NCI-H82 (cell line): Measurements from ENCODE around the gene BPIFB3.

Experiments used
- DNase-seq: peaks from one replicate; lab custom pipeline; 2025; lab: John Stamatoyannopoulos, UW

BPIFB3 gene

GRCh38 chr20:33053291-33054106 lies at the start of gene BPIFB3:
Gene BPIFB3, plus strand, starts transcription at chr20:33053903. Its CDS starts 1,533 bp downstream, at chr20:33055436.
- no peak for DNase-seq

- no peak for DNase-seq
Observed at GRCh38 chr20:33004141-33004751, 49.5 kb upstream of the BPIFB3 start, which contains the start of gene SUN5. Gene SUN5, minus strand, starts transcription at chr20:33004433. Its CDS starts 93 bp downstream, at chr20:33004340.

- peak; percentile 77 for DNase-seq
Observed at GRCh38 chr20:33005132-33005566, 48.6 kb upstream of the BPIFB3 start.

- DNase-seq: no peak
Observed at GRCh38 chr20:33005908-33006775, 47.6 kb upstream of the BPIFB3 start.

GRCh38 chr20:33006776-33007375 lies 46.8 kb upstream of the BPIFB3 start:
- no peak for DNase-seq

GRCh38 chr20:33007376-33008335 lies 46.0 kb upstream of the BPIFB3 start, which contains the start of gene BPIFB2:
Gene BPIFB2, plus strand, starts transcription at chr20:33007704. Its CDS starts 871 bp downstream, at chr20:33008575.
- DNase-seq: no peak

- no peak for DNase-seq
Observed at GRCh38 chr20:33008336-33009213, 45.1 kb upstream of the BPIFB3 start.

- DNase-seq: no peak
Observed at GRCh38 chr20:33009214-33010132, 44.2 kb upstream of the BPIFB3 start.

- no peak for DNase-seq
Observed at GRCh38 chr20:33010133-33010504, 43.6 kb upstream of the BPIFB3 start.

GRCh38 chr20:33010674-33011449 lies 42.8 kb upstream of the BPIFB3 start:
- no peak for DNase-seq

- no peak for DNase-seq
Observed at GRCh38 chr20:33012327-33013189, 41.1 kb upstream of the BPIFB3 start.

- DNase-seq: no peak
Observed at GRCh38 chr20:33013701-33014326, 39.9 kb upstream of the BPIFB3 start.

GRCh38 chr20:33014336-33015113 lies 39.2 kb upstream of the BPIFB3 start:
- DNase-seq: peak; percentile 39

- no peak for DNase-seq
Observed at GRCh38 chr20:33015114-33015484, 38.6 kb upstream of the BPIFB3 start.
